H9 (cell line): ENCODE data around the gene DHRS13. TPM values are rescaled to one million over a fixed set of nuclear protein-coding genes. Genes with fewer than 3 reads are reported as not detected.
"Not testable (repeated sequence)": the region's sequence is repeated elsewhere in the genome, so short reads cannot be mapped to it uniquely, and the experiment has no call there.

Experiments used
- DNase-seq: peaks from one replicate; pipeline ENCODE4 v3.0.0-alpha.2; 2017
- H2AFZ ChIP-seq: one replicate; pipeline ENCODE4 v1.6.1; 2013; ENCODE audit warnings: mild to moderate bottlenecking, low read length, control low read depth, moderate library complexity
- H2AK5ac ChIP-seq: 2 replicates; pipeline ENCODE4 v1.6.1; 2013; ENCODE audit warnings: low read length, control low read depth, mixed read lengths; ENCODE audit not compliant: insufficient read length
- H2BK120ac ChIP-seq: one replicate; pipeline ENCODE4 v1.6.1; 2013; ENCODE audit warnings: low read depth, mild to moderate bottlenecking, low read length, control low read depth, inconsistent platforms; ENCODE audit not compliant: poor library complexity, severe bottlenecking
- H2BK12ac ChIP-seq: 2 replicates; pipeline ENCODE4 v1.6.1; 2013; ENCODE audit warnings: low read length, control low read depth, mixed read lengths, low read depth; ENCODE audit not compliant: insufficient read length
- H2BK15ac ChIP-seq: 2 replicates; pipeline ENCODE4 v1.6.1; 2013; ENCODE audit warnings: low read depth, low read length, control low read depth
- H2BK20ac ChIP-seq: one replicate; pipeline ENCODE4 v1.6.1; 2013; ENCODE audit warnings: low read depth, mild to moderate bottlenecking, low read length, control low read depth, inconsistent platforms; ENCODE audit not compliant: poor library complexity, severe bottlenecking
- H2BK5ac ChIP-seq: 2 replicates; pipeline ENCODE4 v1.6.1; 2013; ENCODE audit warnings: low read length, control low read depth, mixed read lengths; ENCODE audit not compliant: insufficient read length
- H3K14ac ChIP-seq: 2 replicates; pipeline ENCODE4 v1.6.1; 2013; ENCODE audit warnings: low read length, control low read depth; ENCODE audit not compliant: insufficient read depth
- H3K18ac ChIP-seq: 2 replicates; pipeline ENCODE4 v1.6.1; 2013; ENCODE audit warnings: low read depth, mild to moderate bottlenecking, mixed read lengths, low read length, control low read depth; ENCODE audit not compliant: insufficient read length
- H3K23ac ChIP-seq: 2 replicates; pipeline ENCODE4 v1.6.1; 2013; ENCODE audit warnings: low read length, control low read depth, mixed read lengths, low read depth; ENCODE audit not compliant: insufficient read length
- H3K23me2 ChIP-seq: 2 replicates; pipeline ENCODE4 v1.6.1; 2013; ENCODE audit warnings: low read depth, mild to moderate bottlenecking, mixed read lengths, low read length, control low read depth; ENCODE audit not compliant: insufficient read length, poor library complexity, severe bottlenecking
- H3K27ac ChIP-seq: 2 replicates; pipeline ENCODE4 v1.5.1; 2013; ENCODE audit warnings: low read length, control low read depth, mixed read lengths, low read depth; ENCODE audit not compliant: insufficient read length
- H3K27me3 ChIP-seq: 2 replicates; pipeline ENCODE4 v1.6.1; 2013; ENCODE audit warnings: low read length, control low read depth, inconsistent platforms; ENCODE audit not compliant: insufficient read depth
- H3K4ac ChIP-seq: 2 replicates; pipeline ENCODE4 v1.6.1; 2013; ENCODE audit warnings: low read depth, mild to moderate bottlenecking, control low read depth, inconsistent platforms, low read length, moderate library complexity
- H3K4me1 ChIP-seq: 2 replicates; pipeline ENCODE4 v1.6.1; 2013; ENCODE audit warnings: low read length, control low read depth, inconsistent platforms; ENCODE audit not compliant: insufficient read depth
- H3K4me2 ChIP-seq: 2 replicates; pipeline ENCODE4 v1.6.1; 2013; ENCODE audit warnings: low read length, control low read depth, mixed read lengths; ENCODE audit not compliant: insufficient read length, insufficient read depth
- H3K56ac ChIP-seq: 2 replicates; pipeline ENCODE4 v1.6.1; 2013; ENCODE audit warnings: low read depth, mild to moderate bottlenecking, mixed read lengths, low read length, control low read depth; ENCODE audit not compliant: insufficient read length
- H3K79me1 ChIP-seq: 2 replicates; pipeline ENCODE4 v1.6.1; 2013; ENCODE audit warnings: low read depth, mild to moderate bottlenecking, moderate library complexity, low read length, control low read depth, inconsistent platforms; ENCODE audit not compliant: insufficient read depth, poor library complexity, severe bottlenecking
- H3K79me2 ChIP-seq: 2 replicates; pipeline ENCODE4 v1.6.1; 2013; ENCODE audit warnings: low read length, control low read depth, inconsistent platforms; ENCODE audit not compliant: insufficient read depth
- H3K9ac ChIP-seq: 2 replicates; pipeline ENCODE4 v1.6.1; 2013; ENCODE audit warnings: low read length, control low read depth, mixed read lengths; ENCODE audit not compliant: insufficient read length; ENCODE audit errors: extremely low read depth
- H3K9me3 ChIP-seq: one replicate; pipeline ENCODE4 v1.6.1; 2013; ENCODE audit warnings: low read depth, low read length, inconsistent platforms; ENCODE audit not compliant: control insufficient read depth
- H3T11ph ChIP-seq: one replicate; pipeline ENCODE4 v1.6.1; 2013; ENCODE audit warnings: mild to moderate bottlenecking, low read length, control low read depth, inconsistent platforms
- H4K20me1 ChIP-seq: one replicate; pipeline ENCODE4 v1.6.1; 2013; ENCODE audit not compliant: control insufficient read depth, insufficient read length, insufficient read depth
- H4K5ac ChIP-seq: 2 replicates; pipeline ENCODE4 v1.6.1; 2013; ENCODE audit warnings: low read depth, mild to moderate bottlenecking, mixed read lengths, low read length, control low read depth; ENCODE audit not compliant: insufficient read length
- H4K8ac ChIP-seq: replicated peaks from 2 replicates; pipeline ENCODE4 v1.6.1; 2013; ENCODE audit warnings: low read length, control low read depth, mixed read lengths, low read depth; ENCODE audit not compliant: insufficient read length
- H4K91ac ChIP-seq: 2 replicates; pipeline ENCODE4 v1.6.1; 2013; ENCODE audit warnings: low read depth, mild to moderate bottlenecking, moderate library complexity, mixed read lengths, low read length, control low read depth; ENCODE audit not compliant: insufficient read length
- H3K27ac Mint-ChIP-seq, 3 experiments: 2 replicates in 2 of 3; 3 replicates in 1 of 3; pipeline ENCODE4 v1.8.0; 2020 to 2021; ENCODE audit warnings: mixed read lengths in 3 of 3, mild to moderate bottlenecking in 1 of 3, moderate library complexity in 1 of 3
- H3K27me3 Mint-ChIP-seq: 2 replicates; pipeline ENCODE4 v1.8.0; 2021; ENCODE audit warnings: low read depth, mild to moderate bottlenecking, moderate library complexity, mixed read lengths
- H3K36me3 Mint-ChIP-seq, 3 experiments: 2 replicates in 2 of 3; 3 replicates in 1 of 3; pipeline ENCODE4 v1.8.0; 2020 to 2021; ENCODE audit warnings: low read depth in 3 of 3, mixed read lengths in 3 of 3; ENCODE audit not compliant: insufficient read depth in 1 of 3
- H3K4me1 Mint-ChIP-seq, 2 experiments: 2 replicates each; pipeline ENCODE4 v1.8.0; 2020; ENCODE audit warnings: mixed read lengths in 2 of 2
- H3K4me3 Mint-ChIP-seq, 2 experiments: 2 replicates in 1 of 2; 3 replicates in 1 of 2; pipeline ENCODE4 v1.8.0; 2020 to 2021; ENCODE audit warnings: mild to moderate bottlenecking in 2 of 2, mixed read lengths in 2 of 2, moderate library complexity in 1 of 2
- H3K9me3 Mint-ChIP-seq, 2 experiments: 2 replicates in 1 of 2; 3 replicates in 1 of 2; pipeline ENCODE4 v1.8.0; 2020; ENCODE audit warnings: mild to moderate bottlenecking in 2 of 2, mixed read lengths in 2 of 2, moderate library complexity in 1 of 2
- WGBS: extraction: QIAGEN DNeasy Blood & Tissue Kit; methylation state at CpG from one replicate; pipeline ENCODE4 v1.1.7; 2013; ENCODE audit warnings: missing lambda C conversion rate, low lambda C conversion rate, mixed read lengths; ENCODE audit not compliant: insufficient read length; ENCODE audit errors: extremely low coverage; 5-methylcytosine and 5-hydroxymethylcytosine counted together
- total RNA-seq: library from RNA; stranded (reverse); gene quantifications from 2 replicates; pipeline ENCODE4 v1.2.1, GENCODE V29; 2021
- TF ChIP-seq, protein P1 (sequence below): fragments of 200-600 bp; sonication (generic); conservative IDR thresholded peaks from 3 replicates; pipeline ENCODE4 v1.8.0; 2021; ENCODE audit warnings: antibody characterized with exemption, mild to moderate bottlenecking

The DHRS13 gene
- total RNA-seq, 1 experiment from 2014 or later = 29.6 TPM

DNA sequence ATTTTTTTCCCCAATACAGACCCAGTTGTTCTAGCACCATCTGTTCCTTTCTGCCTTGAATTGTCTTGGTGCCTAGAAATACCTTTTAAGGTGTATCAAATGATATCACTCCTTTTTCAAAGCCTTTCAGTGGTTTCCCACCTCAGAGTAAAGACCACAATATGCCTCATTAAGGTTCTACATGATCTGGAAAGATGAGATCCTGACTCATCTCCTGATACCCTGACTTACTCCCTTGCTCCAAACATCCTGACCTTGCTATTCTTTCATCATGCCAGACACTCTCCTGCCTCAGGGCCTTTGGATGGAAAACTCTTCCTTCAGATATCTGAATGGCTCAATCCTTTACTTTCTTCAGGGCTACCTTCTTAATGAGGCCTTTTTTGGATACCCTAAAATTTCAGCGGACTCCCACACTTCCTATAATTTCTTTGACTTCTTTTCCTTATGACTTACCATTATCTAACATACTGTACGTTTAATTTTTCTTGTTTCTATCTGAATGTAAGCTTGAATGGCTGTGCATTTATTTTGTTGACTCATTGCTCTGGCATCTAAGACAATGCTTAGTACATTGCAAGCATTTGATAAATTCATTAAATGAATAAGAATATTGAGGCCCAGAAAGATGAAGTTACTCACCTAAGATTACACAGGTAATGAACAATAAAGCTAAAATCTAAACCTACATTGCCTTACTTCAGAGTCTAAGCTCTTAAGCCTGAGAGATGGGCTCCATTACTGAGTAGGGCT is 24.5 kb downstream of the DHRS13 start:
- no peaks in the 10 kb centered on the region for H3K9me3 ChIP-seq
- no peak overlapping the region for H2BK20ac ChIP-seq
- no peak overlapping the region for H3K9ac ChIP-seq
- H4K91ac ChIP-seq = no peak overlapping the region
- no peak overlapping the region for H2BK120ac ChIP-seq
- H3K27me3 ChIP-seq = no peaks in the 10 kb centered on the region
- no CpG with 5 or more reads among the region's 2 CpGs for WGBS
- no peak overlapping the region for H2BK12ac ChIP-seq
- H3K79me1 ChIP-seq = no peaks in the 10 kb centered on the region
- H2AK5ac ChIP-seq = no peak overlapping the region
- Mint-ChIP-seq H3K27me3 (peaks cover under 1% of the 10 kb centered on the region; the same call in 1 of the 2 replicates), H3K4me3 (no peak overlapping the region), H3K36me3 (peaks cover 25 to 55% (median 51%) of the 10 kb centered on the region in 3 experiments; a peak in 6 of 7 replicates), H3K27ac (no peak overlapping the region), H3K4me1 (peaks cover 3 to 5% of the 10 kb centered on the region in 2 experiments), H3K9me3 (peaks cover 4 to 6% of the 10 kb centered on the region in 2 experiments; a peak in 3 of 5 replicates)
- H4K8ac ChIP-seq = no peak overlapping the region
- DNase-seq = no peak
- no peak overlapping the region for H3K27ac ChIP-seq
- H3K56ac ChIP-seq = no peak overlapping the region
- no peak overlapping the region for H3K23ac ChIP-seq
- H3K79me2 ChIP-seq = no peaks in the 10 kb centered on the region
- no peak overlapping the region for H2AFZ ChIP-seq
- no peak overlapping the region for H2BK5ac ChIP-seq
- no peak overlapping the region for H2BK15ac ChIP-seq
- TF ChIP-seq, protein P1, sequence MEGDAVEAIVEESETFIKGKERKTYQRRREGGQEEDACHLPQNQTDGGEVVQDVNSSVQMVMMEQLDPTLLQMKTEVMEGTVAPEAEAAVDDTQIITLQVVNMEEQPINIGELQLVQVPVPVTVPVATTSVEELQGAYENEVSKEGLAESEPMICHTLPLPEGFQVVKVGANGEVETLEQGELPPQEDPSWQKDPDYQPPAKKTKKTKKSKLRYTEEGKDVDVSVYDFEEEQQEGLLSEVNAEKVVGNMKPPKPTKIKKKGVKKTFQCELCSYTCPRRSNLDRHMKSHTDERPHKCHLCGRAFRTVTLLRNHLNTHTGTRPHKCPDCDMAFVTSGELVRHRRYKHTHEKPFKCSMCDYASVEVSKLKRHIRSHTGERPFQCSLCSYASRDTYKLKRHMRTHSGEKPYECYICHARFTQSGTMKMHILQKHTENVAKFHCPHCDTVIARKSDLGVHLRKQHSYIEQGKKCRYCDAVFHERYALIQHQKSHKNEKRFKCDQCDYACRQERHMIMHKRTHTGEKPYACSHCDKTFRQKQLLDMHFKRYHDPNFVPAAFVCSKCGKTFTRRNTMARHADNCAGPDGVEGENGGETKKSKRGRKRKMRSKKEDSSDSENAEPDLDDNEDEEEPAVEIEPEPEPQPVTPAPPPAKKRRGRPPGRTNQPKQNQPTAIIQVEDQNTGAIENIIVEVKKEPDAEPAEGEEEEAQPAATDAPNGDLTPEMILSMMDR = no peak
- no peaks in the 10 kb centered on the region for H4K20me1 ChIP-seq
- no peak overlapping the region for H3K18ac ChIP-seq
- H3K4ac ChIP-seq = no peak overlapping the region
- no peak overlapping the region for H4K5ac ChIP-seq
- H3K4me2 ChIP-seq = no peak overlapping the region
- H3K14ac ChIP-seq = no peak overlapping the region
- no peaks in the 10 kb centered on the region for H3K23me2 ChIP-seq
- no peaks in the 10 kb centered on the region for H3K4me1 ChIP-seq
- no peak overlapping the region for H3T11ph ChIP-seq

DNA sequence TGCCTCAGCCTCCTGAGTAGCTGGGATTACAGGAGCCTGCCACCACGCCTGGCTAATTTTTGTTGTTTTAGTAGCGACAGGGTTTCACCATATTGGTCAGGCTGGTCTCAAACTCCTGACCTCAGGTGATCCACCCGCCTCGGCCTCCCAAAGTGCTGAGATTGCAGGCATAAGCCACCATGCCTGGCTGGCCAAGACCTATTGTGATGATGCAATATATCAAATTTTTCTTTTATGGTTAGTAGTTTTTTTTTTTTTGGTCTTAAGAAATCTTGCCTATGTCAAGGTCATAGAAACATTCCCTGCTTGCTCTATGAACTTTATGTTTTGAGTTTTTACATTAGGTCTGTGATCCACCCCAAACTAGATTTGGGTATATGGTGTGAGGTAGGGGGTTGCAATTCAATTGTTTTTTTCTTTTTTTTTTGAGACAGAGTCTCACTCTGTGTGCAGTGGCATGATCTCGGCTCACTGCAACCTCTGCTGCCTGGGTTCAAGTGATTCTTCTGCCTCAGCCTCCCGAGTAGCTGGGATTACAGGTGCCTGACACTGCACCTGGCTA is 25.6 kb downstream of the DHRS13 start:
- not testable (repeated sequence) for H3K56ac ChIP-seq, H2AFZ ChIP-seq, H3K4ac ChIP-seq, H3K23me2 ChIP-seq, H4K20me1 ChIP-seq, H3K18ac ChIP-seq, H3K4me2 ChIP-seq, H3K23ac ChIP-seq, H2BK5ac ChIP-seq, H4K8ac ChIP-seq, H3K4me3 Mint-ChIP-seq, H3K27me3 ChIP-seq, H3K9me3 Mint-ChIP-seq, H2BK12ac ChIP-seq, H3K79me1 ChIP-seq, H2BK120ac ChIP-seq, H2BK20ac ChIP-seq, H4K91ac ChIP-seq, H2BK15ac ChIP-seq, H3K79me2 ChIP-seq, H3K27ac Mint-ChIP-seq, H2AK5ac ChIP-seq, H3K27me3 Mint-ChIP-seq, H3K9ac ChIP-seq, H3K27ac ChIP-seq, H4K5ac ChIP-seq, H3K9me3 ChIP-seq, H3T11ph ChIP-seq, DNase-seq, H3K4me1 ChIP-seq, H3K14ac ChIP-seq
- Mint-ChIP-seq H3K4me1 (peaks cover 3 to 11% of the 10 kb centered on the region in 2 experiments), H3K36me3 (peaks cover 17 to 44% (median 40%) of the 10 kb centered on the region in 3 experiments; a peak in 6 of 7 replicates)
- WGBS = no CpG with 5 or more reads among the region's 6 CpGs
